GM12875 (cell line): ENCODE measurements around the gene SEMA4C.

Experiments used
- H3K4me3 ChIP-seq: one replicate; pipeline ENCODE4 v1.5.1; 2011; ENCODE audit warnings: low read depth, low read length, control low read depth
- TF ChIP-seq, protein P1 (sequence below): IDR thresholded peaks from 2 replicates; pipeline ENCODE4 v1.5.1; 2011; ENCODE audit warnings: low read depth, mild to moderate bottlenecking, control low read depth, inconsistent platforms, low read length, moderate library complexity, borderline replicate concordance; ENCODE audit not compliant: insufficient read depth

Gene SEMA4C

DNA sequence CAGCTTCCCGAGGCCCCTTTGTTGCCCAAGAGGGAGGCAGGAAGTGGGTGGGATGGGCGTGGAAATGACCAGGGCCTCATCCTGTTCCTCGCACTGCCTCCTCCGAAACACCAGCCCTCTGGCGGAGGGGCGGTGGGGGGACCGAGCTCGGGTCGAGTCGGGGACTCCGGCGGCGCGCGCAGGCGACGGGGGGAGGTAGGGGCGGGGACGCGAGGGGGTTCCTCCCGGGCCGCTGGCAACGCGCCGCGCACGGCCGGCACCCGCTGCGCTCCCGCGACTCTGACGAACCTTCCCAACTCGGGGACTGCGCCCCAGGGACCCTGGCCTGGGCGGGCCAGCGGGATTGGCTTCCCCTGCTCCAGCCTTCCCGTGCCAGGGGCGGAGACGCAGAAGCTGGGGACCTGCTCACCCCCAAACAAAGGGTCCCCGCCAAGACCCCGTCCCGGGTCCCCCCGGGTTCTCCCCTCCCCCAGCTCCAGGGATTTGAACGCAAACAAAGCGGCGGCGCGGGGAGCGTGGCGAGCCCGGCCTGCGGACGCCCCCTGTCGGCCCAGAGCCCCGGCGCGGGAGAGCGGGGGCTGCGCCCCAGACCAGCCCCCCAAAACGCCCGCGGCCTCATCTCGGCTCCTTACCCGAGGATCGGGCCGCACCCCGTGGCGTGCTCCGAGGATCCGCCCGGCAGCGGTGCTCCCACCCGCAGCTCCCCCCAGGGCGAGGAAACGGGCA, 1.2 kb downstream of the SEMA4C start:
- TF ChIP-seq, protein P1, sequence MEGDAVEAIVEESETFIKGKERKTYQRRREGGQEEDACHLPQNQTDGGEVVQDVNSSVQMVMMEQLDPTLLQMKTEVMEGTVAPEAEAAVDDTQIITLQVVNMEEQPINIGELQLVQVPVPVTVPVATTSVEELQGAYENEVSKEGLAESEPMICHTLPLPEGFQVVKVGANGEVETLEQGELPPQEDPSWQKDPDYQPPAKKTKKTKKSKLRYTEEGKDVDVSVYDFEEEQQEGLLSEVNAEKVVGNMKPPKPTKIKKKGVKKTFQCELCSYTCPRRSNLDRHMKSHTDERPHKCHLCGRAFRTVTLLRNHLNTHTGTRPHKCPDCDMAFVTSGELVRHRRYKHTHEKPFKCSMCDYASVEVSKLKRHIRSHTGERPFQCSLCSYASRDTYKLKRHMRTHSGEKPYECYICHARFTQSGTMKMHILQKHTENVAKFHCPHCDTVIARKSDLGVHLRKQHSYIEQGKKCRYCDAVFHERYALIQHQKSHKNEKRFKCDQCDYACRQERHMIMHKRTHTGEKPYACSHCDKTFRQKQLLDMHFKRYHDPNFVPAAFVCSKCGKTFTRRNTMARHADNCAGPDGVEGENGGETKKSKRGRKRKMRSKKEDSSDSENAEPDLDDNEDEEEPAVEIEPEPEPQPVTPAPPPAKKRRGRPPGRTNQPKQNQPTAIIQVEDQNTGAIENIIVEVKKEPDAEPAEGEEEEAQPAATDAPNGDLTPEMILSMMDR = peak; percentile 87
- peak overlapping the region; percentile 84 for H3K4me3 ChIP-seq

DNA sequence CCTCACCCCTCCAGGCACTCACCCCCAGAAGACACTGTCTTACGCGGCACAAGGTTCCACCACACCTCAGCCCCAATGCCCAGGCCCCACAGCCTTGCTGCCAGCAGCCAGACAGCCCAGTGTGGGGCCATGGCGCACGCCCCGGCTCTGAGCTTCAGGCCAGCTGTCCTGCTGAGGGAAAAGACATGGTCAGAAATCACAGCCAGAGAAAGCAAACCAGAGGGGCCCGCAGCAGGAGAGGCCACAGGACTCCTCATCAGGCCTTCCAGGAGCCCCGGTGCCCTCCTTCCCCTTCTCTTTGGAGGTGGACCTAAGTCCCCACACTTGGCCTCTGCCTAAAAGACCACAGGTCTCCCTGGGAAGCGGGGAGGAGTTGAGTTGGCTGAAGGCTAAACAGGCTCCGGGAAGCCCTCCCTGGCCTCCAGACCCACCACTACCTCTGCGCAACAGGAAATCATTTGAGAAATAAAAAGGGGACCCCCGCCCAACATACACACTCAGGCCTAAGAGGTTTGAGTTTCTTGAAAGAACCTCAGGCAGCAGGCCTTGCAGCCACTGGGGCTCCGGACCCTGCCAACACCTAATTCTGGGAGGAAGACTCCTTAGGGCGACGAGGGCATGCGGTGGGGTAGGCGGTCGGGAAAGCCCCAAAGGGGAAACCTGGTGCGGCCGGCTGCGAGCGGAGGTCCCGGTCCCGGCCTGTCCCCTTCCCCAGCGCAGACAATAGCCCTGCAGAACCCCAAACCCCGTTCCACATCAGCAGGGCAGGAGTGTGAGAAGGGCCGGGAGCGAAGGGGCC, 1.9 kb downstream of the SEMA4C start:
- peak overlapping the region; percentile 84 for H3K4me3 ChIP-seq
- TF ChIP-seq, protein P1 = no peak

DNA sequence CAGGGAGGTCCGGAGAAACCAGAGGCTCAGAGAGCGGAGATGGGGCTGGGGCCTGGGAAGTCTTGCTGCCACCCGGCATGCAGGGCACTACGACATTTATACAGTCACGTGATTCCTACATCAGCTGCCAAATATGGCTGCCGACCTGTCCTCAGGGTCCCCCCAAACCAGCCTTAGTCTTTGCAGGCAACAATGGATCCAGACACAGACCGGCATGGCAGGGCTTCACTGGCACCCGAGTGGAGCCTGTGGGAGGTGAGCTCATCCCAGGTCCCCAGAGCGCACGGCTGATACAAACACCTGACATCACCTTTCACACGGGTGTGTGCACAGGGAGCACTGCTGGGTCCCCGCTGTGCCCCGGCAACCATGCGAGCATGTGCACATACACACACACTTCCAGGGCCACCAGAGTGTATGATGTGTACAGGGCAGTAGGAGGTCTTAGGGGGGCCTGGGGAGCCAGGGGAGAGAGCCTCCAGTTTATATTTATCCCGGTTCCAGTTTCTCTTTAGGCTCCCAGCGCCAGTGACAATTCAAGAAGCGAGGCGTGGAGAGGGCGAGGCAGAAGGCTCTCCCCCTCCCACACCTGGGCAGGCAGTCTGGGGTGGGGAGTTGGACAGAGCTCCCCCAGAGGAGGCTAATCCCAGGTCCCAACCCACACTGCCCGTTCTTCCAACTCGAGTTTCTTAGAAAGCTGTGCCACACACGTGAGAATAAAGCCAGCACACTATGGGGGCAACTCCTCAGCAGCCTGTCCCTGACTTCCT, 2.7 kb downstream of the SEMA4C start:
- H3K4me3 ChIP-seq = peak overlapping the region; percentile 84
- TF ChIP-seq, protein P1 = no peak

DNA sequence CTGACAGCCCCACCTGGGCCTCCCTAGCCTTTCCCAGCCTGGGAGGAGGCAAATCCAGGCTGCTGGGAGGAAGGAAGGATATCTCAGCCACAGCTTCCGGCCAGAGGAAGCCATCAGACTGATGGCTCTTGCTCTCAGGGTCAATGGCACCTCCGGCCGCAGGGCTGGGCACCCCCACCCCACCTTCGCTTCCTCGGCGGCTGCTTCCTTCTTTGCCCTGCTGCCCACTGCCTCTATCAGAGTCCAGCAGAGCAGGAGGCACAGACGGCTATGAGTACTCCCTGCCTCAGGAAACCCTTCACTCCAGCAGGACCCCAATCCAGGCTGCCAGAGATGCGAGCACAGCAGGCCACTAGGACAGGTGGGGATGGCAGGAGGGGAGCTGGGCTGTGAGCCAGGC, 3.3 kb downstream of the SEMA4C start:
- TF ChIP-seq, protein P1 = no peak
- H3K4me3 ChIP-seq = peak overlapping the region; percentile 22

- TF ChIP-seq, protein P1 = no peak
- no peak overlapping the region for H3K4me3 ChIP-seq
Observed at GRCh38 chr2:96866149-96866548, 3.7 kb downstream of the SEMA4C start.

GRCh38 chr2:96865654-96866053, 4.2 kb downstream of the SEMA4C start:
- TF ChIP-seq, protein P1 = no peak
- no peak overlapping the region for H3K4me3 ChIP-seq
